GM19463 (cell line): Measurements from ENCODE around the gene MCC.
"Not testable (repeated sequence)": the region's sequence is repeated elsewhere in the genome, so short reads cannot be mapped to it uniquely, and the experiment has no call there.

Experiments used
- ATAC-seq: cut with Tn5 transposase; IDR thresholded peaks from one replicate; pipeline ENCODE4 v1.9.1; 2021; ENCODE audit warnings: mild to moderate bottlenecking, moderate library complexity; ENCODE audit not compliant: unreplicated experiment

Gene MCC

GRCh38 chr5:113491022-113491421 is 2.8 kb upstream of the MCC start:
- no peak for ATAC-seq

GRCh38 chr5:113490317-113490716 is 2.1 kb upstream of the MCC start:
- ATAC-seq, result no peak

- peak; percentile 71 for ATAC-seq
Observed at GRCh38 chr5:113489299-113489698, 1.0 kb upstream of the MCC start.

DNA sequence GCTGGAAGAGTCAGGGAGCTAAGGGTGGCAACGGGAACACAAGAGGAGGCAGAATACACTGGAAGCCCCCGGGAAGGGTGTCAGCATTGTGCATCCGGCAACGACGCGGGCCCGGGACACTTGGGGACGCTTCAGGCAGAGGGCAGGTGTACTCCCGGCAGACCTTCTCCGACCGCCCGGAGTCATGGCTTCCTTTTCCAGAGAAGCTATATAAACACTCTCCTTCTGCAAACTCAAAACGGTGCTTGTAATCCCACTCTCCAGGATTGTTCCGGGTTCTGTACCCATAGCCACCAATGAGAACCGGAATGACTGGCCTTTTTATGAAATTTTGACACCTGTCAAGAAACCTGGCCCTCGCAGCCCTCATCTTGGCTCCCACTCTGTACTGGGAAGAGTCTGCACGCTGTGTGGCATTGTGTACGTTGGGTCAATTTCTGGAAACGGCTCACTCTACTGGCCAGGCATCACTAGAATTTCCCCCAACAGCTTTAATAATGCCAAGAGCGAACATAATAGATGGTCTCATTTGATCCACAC is 462 bp upstream of the MCC start:
- ATAC-seq, result no peak

DNA sequence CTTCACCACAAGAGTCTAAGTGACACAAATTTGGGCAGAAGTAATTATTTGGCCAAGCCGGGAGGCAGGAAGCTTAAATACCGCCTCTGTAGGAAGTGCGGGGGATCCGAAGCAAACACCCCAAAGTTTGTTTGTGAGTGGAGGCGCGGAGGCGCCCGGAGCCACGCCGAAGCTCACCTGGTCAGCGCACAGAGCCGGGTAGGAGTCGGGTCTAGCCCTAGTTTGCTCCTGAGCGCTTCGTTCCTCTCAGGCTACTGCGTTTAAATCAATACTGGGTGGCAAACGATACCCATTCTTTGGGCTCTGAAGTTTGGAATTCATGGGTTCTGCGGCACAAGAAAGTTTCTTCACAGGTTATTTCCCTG is 855 bp downstream of the MCC start:
- no peak for ATAC-seq

GRCh38 chr5:113480243-113480642 is 8.0 kb downstream of the MCC start:
- ATAC-seq, result no peak

GRCh38 chr5:113478691-113479090 is 9.6 kb downstream of the MCC start:
- ATAC-seq, result no peak

- no peak for ATAC-seq
Observed at GRCh38 chr5:113474100-113474728, 14.0 kb downstream of the MCC start.

DNA sequence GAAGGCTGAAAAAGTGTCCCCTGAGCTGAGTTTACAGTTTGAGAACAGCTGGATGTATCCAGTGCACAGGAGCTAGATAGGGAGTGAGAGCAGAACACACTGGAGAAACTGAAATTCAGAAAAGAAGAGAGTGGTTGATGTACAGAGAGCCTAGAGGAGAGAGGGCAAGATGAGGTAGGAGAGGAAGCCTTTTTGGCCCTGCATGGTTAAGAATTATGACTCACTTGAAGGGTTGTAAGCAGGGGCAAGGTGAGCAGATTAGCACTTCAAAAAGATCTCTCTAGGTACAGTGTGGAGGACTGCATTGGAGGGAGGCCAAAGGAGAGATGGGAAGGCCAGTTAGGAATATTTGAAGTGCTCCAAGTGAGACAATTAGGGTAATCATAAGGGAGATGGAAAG is 25.2 kb downstream of the MCC start:
- ATAC-seq, result no peak

DNA sequence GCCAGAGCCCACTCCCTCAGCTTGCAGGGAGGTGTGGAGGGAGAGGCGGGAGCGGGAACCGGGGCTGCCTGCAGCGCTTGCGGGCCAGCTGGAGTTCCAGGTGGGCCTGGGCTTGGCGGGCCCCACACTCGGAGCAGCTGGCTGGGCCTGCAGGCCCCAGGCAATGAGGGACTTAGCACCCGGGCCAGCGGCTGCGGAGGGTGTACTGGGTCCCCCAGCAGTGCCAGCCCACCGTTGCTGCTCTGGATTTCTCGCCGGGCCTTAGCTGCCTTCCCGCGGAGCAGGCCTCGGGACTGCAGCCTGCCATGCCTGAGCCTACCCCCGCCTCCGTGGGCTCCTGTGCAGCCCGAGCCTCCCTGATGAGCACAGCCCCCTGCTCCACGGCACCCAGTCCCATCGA is 31.1 kb downstream of the MCC start:
- ATAC-seq, result not testable (repeated sequence)

- ATAC-seq, result no peak
Observed at GRCh38 chr5:113452941-113453340, 35.3 kb downstream of the MCC start.

DNA sequence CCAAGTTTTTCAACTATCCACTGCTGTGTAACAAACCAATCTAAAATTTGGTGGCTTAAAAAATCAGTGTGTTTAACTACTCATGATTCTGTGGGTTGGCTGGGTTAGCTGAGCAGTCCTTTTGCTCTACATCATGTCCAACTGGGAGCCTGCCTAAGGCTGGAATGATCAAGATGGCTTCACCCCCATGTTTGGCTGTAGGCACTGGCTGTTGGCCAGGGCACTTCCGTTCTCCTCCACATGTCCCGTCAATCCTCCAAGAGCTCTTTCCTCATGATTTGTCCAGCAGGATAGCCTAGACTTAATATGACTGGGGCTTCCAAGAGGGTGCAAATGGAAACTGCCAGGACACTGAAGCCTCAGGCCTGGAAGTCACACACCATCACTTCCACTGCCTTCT is 36.5 kb downstream of the MCC start:
- ATAC-seq, result no peak

- ATAC-seq, result no peak
Observed at GRCh38 chr5:113450929-113451328, 37.3 kb downstream of the MCC start.

GRCh38 chr5:113450462-113450861 is 37.8 kb downstream of the MCC start:
- no peak for ATAC-seq

- no peak for ATAC-seq
Observed at GRCh38 chr5:113448252-113448651, 40.0 kb downstream of the MCC start.

- no peak for ATAC-seq
Observed at GRCh38 chr5:113447498-113448050, 40.7 kb downstream of the MCC start.

DNA sequence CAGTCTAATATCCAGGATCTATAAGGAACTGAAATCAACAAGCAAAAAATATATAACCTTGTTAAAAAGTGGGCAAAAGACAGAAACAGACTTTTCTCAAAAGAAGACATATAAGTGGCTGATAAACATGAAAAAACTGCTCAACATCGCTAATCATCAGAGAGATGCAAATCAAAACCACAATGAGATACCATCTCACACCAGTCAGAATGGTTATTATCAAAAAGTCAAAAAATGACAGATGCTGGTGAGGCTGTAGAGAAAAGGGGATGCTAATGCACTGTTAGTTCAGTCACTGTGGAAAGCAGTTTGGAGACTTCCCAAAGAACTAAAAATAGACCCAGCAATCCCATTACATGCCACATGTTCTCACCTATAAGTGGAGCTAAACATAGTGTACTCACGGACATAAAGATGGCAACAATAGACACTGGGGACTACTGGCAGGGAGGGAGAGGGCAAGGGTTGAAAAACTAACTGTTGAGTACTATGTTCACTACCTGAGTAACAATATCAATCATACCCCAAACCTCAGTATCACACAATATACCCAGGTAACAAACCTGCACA is 41.8 kb downstream of the MCC start:
- ATAC-seq, result no peak

- ATAC-seq, result no peak
Observed at GRCh38 chr5:113437111-113437510, 51.1 kb downstream of the MCC start.

GRCh38 chr5:113435575-113435974 is 52.7 kb downstream of the MCC start:
- no peak for ATAC-seq

GRCh38 chr5:113434889-113435288 is 53.4 kb downstream of the MCC start, which contains the start of gene TSSK1B:
Gene TSSK1B, minus strand, starts transcription at chr5:113434989. Its CDS starts 150 bp downstream, at chr5:113434839.
- no peak for ATAC-seq

- ATAC-seq, result no peak
Observed at GRCh38 chr5:113433862-113434612, 54.2 kb downstream of the MCC start.

GRCh38 chr5:113433071-113433470 is 55.2 kb downstream of the MCC start:
- ATAC-seq, result no peak
